GM12801 (cell line): Measurements from ENCODE around the gene UGT1A7.

ENCODE experiments used
- CTCF ChIP-seq: IDR thresholded peaks from one replicate; pipeline ENCODE4 v1.5.1; 2011; ENCODE audit warnings: control low read depth; ENCODE audit not compliant: insufficient read length; ENCODE audit errors: extremely low read depth

Gene UGT1A7

GRCh38 chr2:233801357-233802131, 119.8 kb downstream of the UGT1A7 start:
- TF ChIP-seq CTCF = no peak

GRCh38 chr2:233802132-233802815, 120.6 kb downstream of the UGT1A7 start:
- no peak for TF ChIP-seq CTCF

GRCh38 chr2:233803292-233803911, 121.7 kb downstream of the UGT1A7 start:
- no peak for TF ChIP-seq CTCF

- TF ChIP-seq CTCF = no peak
Measured at GRCh38 chr2:233803994-233804393, 122.3 kb downstream of the UGT1A7 start.

- no peak for TF ChIP-seq CTCF
Measured at GRCh38 chr2:233807215-233807865, 125.6 kb downstream of the UGT1A7 start.

GRCh38 chr2:233807966-233808935, 126.5 kb downstream of the UGT1A7 start:
- no peak for TF ChIP-seq CTCF
